Glutamatergic neuron (in vitro differentiated cells): Measurements from ENCODE around the gene KRT7. TPM values are rescaled to one million over a fixed set of nuclear protein-coding genes. Genes with fewer than 3 reads are reported as not detected.

Experiments used
- DNase-seq: peaks from one replicate; pipeline ENCODE4 v3.0.0; 2022
- H3K27ac Mint-ChIP-seq: one replicate; pipeline ENCODE4 v1.8.0; 2020; ENCODE audit warnings: mild to moderate bottlenecking, mixed read lengths, inconsistent platforms; ENCODE audit not compliant: unreplicated experiment
- H3K27me3 Mint-ChIP-seq: one replicate; pipeline ENCODE4 v1.8.0; 2020; ENCODE audit warnings: mild to moderate bottlenecking, moderate library complexity, mixed read lengths, inconsistent platforms; ENCODE audit not compliant: unreplicated experiment
- H3K36me3 Mint-ChIP-seq: one replicate; pipeline ENCODE4 v1.8.0; 2020; ENCODE audit warnings: mild to moderate bottlenecking, mixed read lengths, inconsistent platforms; ENCODE audit not compliant: unreplicated experiment
- H3K4me1 Mint-ChIP-seq: one replicate; pipeline ENCODE4 v1.8.0; 2020; ENCODE audit warnings: mild to moderate bottlenecking, low read depth, mixed read lengths, inconsistent platforms; ENCODE audit not compliant: unreplicated experiment
- H3K4me3 Mint-ChIP-seq: one replicate; pipeline ENCODE4 v1.8.0; 2020; ENCODE audit warnings: mild to moderate bottlenecking, mixed read lengths, inconsistent platforms; ENCODE audit not compliant: unreplicated experiment
- H3K9me3 Mint-ChIP-seq: one replicate; pipeline ENCODE4 v1.8.0; 2020; ENCODE audit warnings: mild to moderate bottlenecking, moderate library complexity, mixed read lengths, inconsistent platforms; ENCODE audit not compliant: unreplicated experiment
- CTCF ChIP-seq: fragments of 200-600 bp; sonication (generic); IDR thresholded peaks from one replicate; pipeline ENCODE4 v1.5.0; 2021; ENCODE audit not compliant: partially characterized antibody, unreplicated experiment
- total RNA-seq: library from RNA; stranded (reverse); fragmentation: NEBNext Ultra II Directional; extraction: Animal tissue kit (Norgen Biotek cat#: 25700); gene quantifications from one replicate; pipeline ENCODE4 v1.2.1, GENCODE V29; 2021; ENCODE audit not compliant: unreplicated experiment

The KRT7 gene
- total RNA-seq, 1 donor from 2014 or later = not detected

DNA sequence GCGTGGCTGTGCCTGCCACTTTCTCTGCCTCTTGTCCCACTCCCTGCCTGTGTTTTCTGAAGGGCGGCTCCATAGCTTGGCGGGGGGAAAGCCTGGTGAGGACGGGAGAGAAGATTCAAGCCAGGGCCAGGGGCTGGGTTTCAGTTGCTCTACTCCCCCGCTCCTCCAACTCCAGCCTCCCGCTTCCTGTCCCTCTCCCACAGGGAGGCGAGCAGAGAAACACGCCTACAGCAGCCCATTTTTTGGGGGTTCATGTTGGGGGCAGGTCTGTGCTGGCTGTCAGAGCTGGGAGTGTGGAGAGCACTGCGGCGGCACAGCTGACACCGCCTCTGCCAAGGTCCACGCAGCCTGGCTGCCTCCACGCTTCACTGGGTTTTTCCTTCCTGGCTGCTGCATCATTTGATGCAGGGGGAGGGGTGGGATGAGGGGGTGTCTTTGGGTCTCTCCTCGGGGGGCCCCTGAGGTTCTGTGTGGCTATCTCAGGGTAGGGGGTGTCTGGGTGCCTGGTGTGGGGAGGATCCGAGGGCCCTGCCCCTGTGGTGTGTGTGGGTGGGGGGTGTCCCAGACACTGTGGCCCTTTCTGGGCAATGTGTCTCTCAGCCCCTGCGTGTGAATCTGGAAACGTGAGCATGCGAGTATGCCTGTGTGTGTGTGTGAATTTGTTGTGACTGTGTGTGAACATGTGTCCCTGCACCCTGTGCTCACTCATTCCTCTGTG is 30.5 kb upstream of the KRT7 start:
- Mint-ChIP-seq H3K36me3 (no peaks in the 10 kb centered on the region), H3K27ac (no peak overlapping the region), H3K4me3 (no peak overlapping the region), H3K27me3 (peaks cover 14% of the 10 kb centered on the region), H3K9me3 (peaks cover 4% of the 10 kb centered on the region), H3K4me1 (peaks cover 6% of the 10 kb centered on the region)
- DNase-seq = peak; percentile 21
- TF ChIP-seq CTCF = no peak

DNA sequence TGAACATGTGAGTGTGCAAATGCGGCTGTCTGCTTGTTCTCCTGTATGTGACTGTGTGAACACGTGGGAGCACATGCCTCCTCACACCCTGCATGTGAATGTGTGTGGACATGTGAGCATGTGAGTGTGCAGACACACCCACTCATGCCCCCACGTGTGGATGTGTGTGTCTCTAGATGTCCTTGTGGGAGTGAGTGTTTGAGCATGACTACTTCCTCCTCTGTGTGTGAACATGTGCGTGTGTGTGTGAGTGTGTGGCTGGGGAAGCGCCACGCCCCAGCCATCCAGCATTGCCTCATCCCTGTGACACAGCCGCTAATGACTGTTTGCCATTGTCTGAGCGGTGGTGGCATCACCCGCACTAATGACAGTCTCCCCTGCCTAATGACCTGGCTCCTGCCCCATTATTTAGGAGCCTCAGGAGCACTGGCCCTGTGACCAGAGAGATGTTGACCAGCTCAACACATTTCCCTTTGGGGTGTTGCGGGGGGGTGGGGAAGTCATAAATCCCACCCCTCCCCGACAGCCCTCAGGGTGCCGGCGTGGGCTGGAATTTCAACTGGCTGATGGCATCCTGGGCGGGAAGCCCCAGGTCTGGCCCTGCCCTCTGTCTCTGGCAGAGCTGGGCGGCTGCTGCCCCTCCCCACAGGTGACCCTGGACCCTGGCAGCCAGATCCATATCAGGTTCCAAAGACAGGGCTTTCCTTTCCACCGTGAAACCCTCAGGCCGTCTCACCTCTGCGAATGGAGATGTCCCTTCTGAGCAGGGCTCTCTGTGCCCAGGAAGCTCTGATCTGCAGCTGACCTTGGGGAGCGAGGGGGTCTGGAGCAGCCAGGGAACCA is 29.7 kb upstream of the KRT7 start:
- Mint-ChIP-seq H3K4me3 (no peak overlapping the region), H3K27ac (no peak overlapping the region), H3K27me3 (peaks cover 15% of the 10 kb centered on the region), H3K9me3 (peaks cover 4% of the 10 kb centered on the region), H3K4me1 (peaks cover 6% of the 10 kb centered on the region), H3K36me3 (no peaks in the 10 kb centered on the region)
- DNase-seq = peak; percentile 16
- no peak for TF ChIP-seq CTCF

- no peak for TF ChIP-seq CTCF
- Mint-ChIP-seq H3K36me3 (no peaks in the 10 kb centered on the region), H3K27me3 (peaks cover 14% of the 10 kb centered on the region), H3K9me3 (peaks cover 4% of the 10 kb centered on the region), H3K27ac (no peak overlapping the region), H3K4me1 (peaks cover 6% of the 10 kb centered on the region), H3K4me3 (no peak overlapping the region)
- DNase-seq = peak; percentile 5
Measured at GRCh38 chr12:52204095-52204930, 28.7 kb upstream of the KRT7 start.

GRCh38 chr12:52204931-52205505 is 28.0 kb upstream of the KRT7 start:
- H3K9me3 Mint-ChIP-seq = peaks cover 4% of the 10 kb centered on the region
- H3K4me1 Mint-ChIP-seq = peaks cover 6% of the 10 kb centered on the region
- no peaks in the 10 kb centered on the region for H3K36me3 Mint-ChIP-seq
- H3K27me3 Mint-ChIP-seq = peaks cover 14% of the 10 kb centered on the region
- no peak overlapping the region for H3K4me3 Mint-ChIP-seq
- no peak overlapping the region for H3K27ac Mint-ChIP-seq
- TF ChIP-seq CTCF = no peak
- peak; percentile 9 for DNase-seq
